GM18858 (cell line): ENCODE data around the gene HTT.

Experiments
- ATAC-seq: cut with Tn5 transposase; IDR thresholded peaks from one replicate; pipeline ENCODE4 v1.9.1; 2021; ENCODE audit not compliant: unreplicated experiment

The HTT gene

GRCh38 chr4:3257556-3258482 is 183.3 kb downstream of the HTT start:
- no peak for ATAC-seq

- no peak for ATAC-seq
These were observed 187.1 kb downstream of the HTT start for GRCh38 chr4:3261411-3262207.

GRCh38 chr4:3262208-3263052 is 187.9 kb downstream of the HTT start:
- no peak for ATAC-seq

- no peak for ATAC-seq
These were observed 188.8 kb downstream of the HTT start for GRCh38 chr4:3263053-3263875.

GRCh38 chr4:3263876-3264193 is 189.4 kb downstream of the HTT start:
- ATAC-seq = no peak

DNA sequence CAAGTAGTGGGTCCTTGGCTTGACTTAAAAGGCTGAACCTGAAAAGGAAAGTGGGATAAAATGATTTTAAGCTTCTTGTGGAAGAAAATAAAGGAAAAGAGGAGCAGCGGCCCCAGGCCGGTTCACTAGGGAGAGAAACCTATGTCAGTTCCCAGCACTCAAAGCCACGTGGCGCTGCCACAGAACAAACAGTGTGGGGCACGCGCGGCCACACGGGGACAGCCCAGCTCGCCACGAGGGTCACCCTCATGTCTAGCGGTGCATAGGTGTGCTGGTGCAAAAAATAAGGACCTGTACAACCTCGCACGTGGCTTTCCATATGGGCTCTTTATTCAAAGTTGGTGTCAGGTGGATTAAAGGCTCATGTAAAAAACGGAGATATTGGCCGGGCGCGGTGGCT is 191.6 kb downstream of the HTT start:
- ATAC-seq = no peak

DNA sequence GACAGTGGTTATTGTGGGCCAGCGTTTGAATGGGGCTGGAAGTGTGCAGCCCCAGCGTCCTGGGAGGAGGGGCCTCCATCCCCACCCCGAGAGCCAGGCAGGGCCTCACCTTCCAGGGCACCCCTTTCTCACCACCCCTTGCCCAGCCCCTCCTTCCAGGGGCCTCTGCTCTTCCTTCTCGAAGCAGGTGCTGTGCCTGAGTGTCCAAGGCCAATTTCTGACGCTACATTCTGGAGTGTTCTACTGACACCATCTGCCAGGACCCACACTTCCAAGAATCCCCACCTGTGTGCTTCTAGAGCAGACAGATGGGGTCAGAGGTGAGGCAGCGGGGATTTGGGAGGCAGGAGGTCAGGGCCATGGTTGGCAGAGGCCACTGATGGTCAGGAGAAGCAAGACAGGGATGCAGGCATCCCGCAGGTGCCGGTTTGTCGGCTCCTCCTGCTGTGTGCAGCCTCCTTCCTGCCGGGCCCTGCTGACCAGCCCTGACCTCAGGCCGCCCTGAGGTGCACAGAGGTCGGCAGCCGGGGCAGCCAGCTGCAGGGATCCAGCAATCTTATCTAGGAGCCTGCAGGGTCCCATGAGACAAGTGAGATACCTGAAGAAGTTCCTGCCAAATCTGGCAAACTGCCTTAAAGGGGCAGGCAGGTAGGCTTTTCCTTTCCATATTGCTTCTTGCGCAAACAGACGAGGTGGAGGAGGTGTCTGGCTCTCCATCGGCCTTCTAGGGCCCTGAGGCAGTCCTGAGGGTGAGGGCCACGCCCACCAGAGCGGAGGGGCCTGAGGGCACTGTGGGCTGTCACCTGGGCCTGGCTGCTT is 193.3 kb downstream of the HTT start:
- ATAC-seq = no peak

- ATAC-seq = no peak
These were observed 194.1 kb downstream of the HTT start for GRCh38 chr4:3268395-3269104.

- ATAC-seq = no peak
These were observed 194.8 kb downstream of the HTT start for GRCh38 chr4:3269105-3269927.

- ATAC-seq = no peak
These were observed 195.6 kb downstream of the HTT start for GRCh38 chr4:3269991-3270611.

- ATAC-seq = no peak
These were observed 196.7 kb downstream of the HTT start for GRCh38 chr4:3271131-3271530.

- no peak for ATAC-seq
These were observed 202.5 kb downstream of the HTT start for GRCh38 chr4:3276986-3277385.

DNA sequence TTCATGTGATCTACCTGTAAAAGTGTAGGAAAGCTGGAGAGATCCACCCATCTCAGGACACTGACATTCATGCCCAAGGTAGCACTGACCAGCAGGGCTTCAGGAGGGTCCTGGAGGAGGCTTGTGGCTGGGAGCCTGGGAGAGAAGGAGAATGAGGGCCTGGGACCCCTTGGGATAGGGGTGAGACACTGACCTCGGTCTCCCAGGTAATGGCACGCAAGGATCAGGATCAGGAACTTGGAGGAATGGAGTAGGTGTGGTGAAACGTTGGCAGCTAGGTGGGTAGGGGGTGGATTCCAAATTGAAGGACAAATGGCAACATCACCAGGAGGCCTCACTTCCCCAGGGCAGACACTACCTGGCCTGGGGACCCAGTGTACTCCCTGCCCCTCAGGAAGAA is 206.0 kb downstream of the HTT start:
- no peak for ATAC-seq

DNA sequence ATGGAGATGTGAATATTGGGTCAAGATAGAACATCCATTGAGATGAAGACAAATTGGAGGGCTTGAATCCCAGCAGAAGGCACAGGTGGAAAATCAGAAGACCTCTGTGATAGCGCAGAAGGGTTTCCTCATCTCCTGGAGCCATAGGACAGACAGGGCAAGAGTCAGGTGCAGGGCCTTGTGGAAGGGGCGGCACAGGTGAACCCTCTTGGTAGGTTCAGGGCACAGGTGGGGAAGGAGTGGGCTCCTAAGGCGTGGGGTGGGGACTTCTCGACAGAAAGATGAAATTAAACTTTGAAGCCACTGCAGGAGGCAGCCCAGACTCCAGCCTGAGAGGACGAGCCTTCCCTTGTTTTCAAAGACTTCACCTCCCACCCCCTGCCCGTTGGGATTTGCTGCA is 209.0 kb downstream of the HTT start:
- no peak for ATAC-seq

DNA sequence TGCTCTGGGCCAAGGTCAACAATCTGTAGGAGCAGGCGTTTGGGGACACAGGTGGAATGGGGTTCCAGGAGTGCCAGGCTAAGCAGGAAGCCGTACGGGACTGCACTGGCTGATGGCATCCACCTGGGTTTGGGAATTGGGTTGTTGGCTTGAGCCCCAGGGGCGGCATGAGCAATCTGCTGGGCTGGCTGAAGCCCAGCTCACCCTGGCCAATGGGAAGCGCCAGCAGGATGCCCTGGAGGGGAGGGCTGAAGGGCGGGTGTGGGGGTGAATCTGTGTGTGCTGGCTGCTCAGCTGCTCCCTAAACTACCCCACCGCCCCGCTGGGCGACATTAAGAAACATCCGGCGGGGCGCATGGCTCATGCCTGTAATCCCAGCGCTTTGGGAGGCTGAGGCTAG is 209.4 kb downstream of the HTT start:
- no peak for ATAC-seq

DNA sequence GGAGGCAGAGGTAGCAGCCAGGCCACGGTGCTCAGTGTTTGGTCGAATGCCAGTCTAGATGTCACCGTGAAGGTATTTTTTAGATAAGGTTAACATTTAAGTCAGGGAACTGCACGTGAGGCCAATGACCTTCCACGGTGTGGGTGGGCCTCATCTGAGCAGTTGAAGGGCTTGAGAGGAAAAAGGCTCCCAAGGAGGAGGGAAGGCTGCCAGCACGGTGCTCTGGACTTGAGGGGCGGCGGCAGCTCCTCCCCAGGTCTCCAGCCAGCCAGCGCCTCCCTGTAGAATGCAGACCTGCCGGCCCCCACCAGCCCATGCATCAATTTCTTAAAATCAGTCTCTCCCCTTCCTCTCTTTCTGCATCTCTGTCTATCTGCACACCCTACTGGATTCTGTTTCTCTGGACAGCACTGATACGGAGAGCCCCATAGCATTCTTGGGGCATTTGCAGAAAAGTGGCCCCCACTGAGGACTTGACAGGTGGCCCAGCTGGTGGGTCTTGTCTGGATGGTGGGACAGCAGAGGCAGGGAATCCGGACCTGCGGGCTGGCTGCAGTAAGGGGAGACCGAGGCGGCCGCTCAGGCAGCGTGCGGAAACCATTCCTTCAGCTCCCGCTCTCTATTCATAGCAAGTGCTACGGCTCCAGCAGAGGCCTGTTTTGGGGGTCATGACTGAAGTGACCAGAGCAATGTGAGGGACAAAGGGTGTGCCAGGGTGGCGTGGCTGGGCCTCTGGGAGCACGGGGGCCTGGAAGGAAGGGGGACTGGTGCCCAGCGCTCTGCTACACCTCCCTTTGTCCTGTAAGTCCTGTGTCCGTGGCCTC is 210.5 kb downstream of the HTT start:
- no peak for ATAC-seq
